SK-N-SH (cell line): ENCODE measurements around the gene TP53I11. TPM values are rescaled to one million over a fixed set of nuclear protein-coding genes. Genes with fewer than 3 reads are reported as not detected.

ENCODE experiments used
- CTCF ChIA-PET: fragments of 300-600, 350-600 bp; formaldehyde crosslinking; extraction: SDS; loops from one replicate; lab custom pipeline; 2021; lab: Yijun Ruan, JAX
- POLR2A ChIA-PET: fragments of 350-600 bp; sonication (Branson Sonifier 250); formaldehyde crosslinking; extraction: SDS; loops from one replicate; lab custom pipeline; 2020; ENCODE audit warnings: antibody characterized with exemption, inconsistent platforms; lab: Yijun Ruan, JAX
- DNase-seq: peaks from one replicate; pipeline ENCODE4 v3.0.0; 2012
- H2AFZ ChIP-seq: fragments of 200-600 bp; sonication (generic); 2 replicates; pipeline ENCODE4 v1.8.1; 2016; ENCODE audit warnings: antibody characterized with exemption, mild to moderate bottlenecking, low read depth
- H3F3A ChIP-seq: fragments of 200-600 bp; sonication (generic); replicated peaks from 2 replicates; pipeline ENCODE3; 2016; ENCODE audit warnings: antibody characterized with exemption, mild to moderate bottlenecking; ENCODE audit not compliant: insufficient read depth
- H3K27ac ChIP-seq, 2 experiments: fragments of 200-500 bp in 1 of 2; fragments of 200-600 bp in 1 of 2; sonication (Bioruptor generic) in 1 of 2; sonication (generic), shearing (Covaris generic) in 1 of 2; 2 replicates each; pipeline versions ENCODE4 v1.5.1 to v1.6.1; 2014 to 2016; ENCODE audit warnings: low read depth in 2 of 2, inconsistent platforms in 1 of 2, low read length in 1 of 2, mild to moderate bottlenecking in 1 of 2, mixed read lengths in 1 of 2
- H3K27me3 ChIP-seq: fragments of 200-600 bp; sonication (generic), shearing (Covaris generic); 2 replicates; pipeline ENCODE4 v1.6.1; 2016; ENCODE audit warnings: mixed run types; ENCODE audit not compliant: insufficient read depth
- H3K36me3 ChIP-seq, 2 experiments: fragments of 200-500 bp in 1 of 2; fragments of 200-600 bp in 1 of 2; sonication (Bioruptor generic) in 1 of 2; sonication (generic) in 1 of 2; replicated peaks in 1 of 2; 2 replicates each; pipeline versions ENCODE3 to v1.5.1; 2014 to 2016; ENCODE audit warnings: low read length in 1 of 2, mild to moderate bottlenecking in 1 of 2; ENCODE audit not compliant: insufficient read depth in 2 of 2, control insufficient read depth in 1 of 2
- H3K4me1 ChIP-seq, 2 experiments: fragments of 200-500 bp in 1 of 2; fragments of 200-600 bp in 1 of 2; sonication (Bioruptor generic) in 1 of 2; sonication (generic), shearing (Covaris generic) in 1 of 2; 2 replicates each; pipeline versions ENCODE4 v1.5.1 to v1.6.1; 2014 to 2016; ENCODE audit warnings: low read depth in 1 of 2, low read length in 1 of 2, mixed run types in 1 of 2; ENCODE audit not compliant: insufficient read depth in 2 of 2, control insufficient read depth in 1 of 2
- H3K4me2 ChIP-seq: fragments of 200-600 bp; sonication (generic), shearing (Covaris generic); 2 replicates; pipeline ENCODE4 v1.6.1; 2017; ENCODE audit warnings: mixed run types
- H3K4me3 ChIP-seq, 2 experiments: fragments of 200-500 bp in 1 of 2; fragments of 200-600 bp in 1 of 2; sonication (Bioruptor generic) in 1 of 2; sonication (generic), shearing (Covaris generic) in 1 of 2; 2 replicates each; pipeline versions ENCODE4 v1.5.1 to v1.8.1; 2014 to 2016; ENCODE audit warnings: low read depth in 2 of 2, inconsistent platforms in 1 of 2, low read length in 1 of 2, mild to moderate bottlenecking in 1 of 2, mixed read lengths in 1 of 2, moderate library complexity in 1 of 2
- H3K79me2 ChIP-seq: fragments of 200-600 bp; sonication (generic); 2 replicates; pipeline ENCODE4 v1.8.1; 2017; ENCODE audit warnings: mild to moderate bottlenecking; ENCODE audit not compliant: insufficient read depth
- H3K9ac ChIP-seq: fragments of 200-600 bp; sonication (generic); 2 replicates; pipeline ENCODE4 v1.6.1; 2017; ENCODE audit warnings: mixed run types
- H3K9me2 ChIP-seq: fragments of 200-600 bp; sonication (generic); 2 replicates; pipeline ENCODE4 v1.6.1; 2017; ENCODE audit warnings: mixed run types
- H3K9me3 ChIP-seq: fragments of 200-600 bp; sonication (generic); 2 replicates; pipeline ENCODE4 v1.6.1; 2017; ENCODE audit warnings: mixed run types, mild to moderate bottlenecking, moderate library complexity
- H4K20me1 ChIP-seq: fragments of 200-600 bp; sonication (generic); 2 replicates; pipeline ENCODE4 v1.6.1; 2017; ENCODE audit warnings: mild to moderate bottlenecking, mixed run types; ENCODE audit not compliant: insufficient read depth
- CHD2 ChIP-seq: fragments of 150-350 bp; IDR thresholded peaks from 2 replicates; pipeline ENCODE4 v1.6.1; 2018; ENCODE audit warnings: low read length; ENCODE audit not compliant: partially characterized antibody
- ELF1 ChIP-seq: IDR thresholded peaks from 2 replicates; pipeline ENCODE4 v1.4.0; 2012
- EZH2phosphoT487 ChIP-seq: fragments of 200-600 bp; sonication (generic); IDR thresholded peaks from 2 replicates; pipeline ENCODE4 v1.6.1; 2017; ENCODE audit warnings: low read depth, mixed run types, mild to moderate bottlenecking, antibody characterized with exemption, moderate library complexity, borderline replicate concordance
- FOSL2 ChIP-seq: IDR thresholded peaks from 2 replicates; pipeline ENCODE4 v1.4.0; 2012; ENCODE audit warnings: low read depth, mild to moderate bottlenecking, moderate library complexity, borderline replicate concordance
- FOXJ3 ChIP-seq: sonication (generic); formaldehyde crosslinking; IDR thresholded peaks from 2 replicates; pipeline ENCODE4 v1.5.1; 2020; ENCODE audit warnings: mild to moderate bottlenecking, missing genetic modification reagents
- GATA2 ChIP-seq: sonication (generic); formaldehyde crosslinking; IDR thresholded peaks from 2 replicates; pipeline ENCODE4 v1.5.0; 2020; ENCODE audit warnings: mild to moderate bottlenecking, missing genetic modification reagents
- IRF3 ChIP-seq: fragments of 150-350 bp; IDR thresholded peaks from 2 replicates; pipeline ENCODE4 v1.6.1; 2016; ENCODE audit warnings: mild to moderate bottlenecking, low read depth, low read length
- JUND ChIP-seq: IDR thresholded peaks from 2 replicates; pipeline ENCODE4 v1.4.0; 2012
- NFIC ChIP-seq: IDR thresholded peaks from 2 replicates; pipeline ENCODE4 v1.4.0; 2012; ENCODE audit warnings: borderline replicate concordance
- REST ChIP-seq: IDR thresholded peaks from 2 replicates; pipeline ENCODE4 v1.6.1; 2012; ENCODE audit warnings: mild to moderate bottlenecking, low read depth, low read length, moderate library complexity
- RXRA ChIP-seq: IDR thresholded peaks from 2 replicates; pipeline ENCODE4 v1.4.0; 2012; ENCODE audit warnings: low read depth, mild to moderate bottlenecking, borderline replicate concordance
- SIN3A ChIP-seq: IDR thresholded peaks from 2 replicates; pipeline ENCODE4 v1.6.1; 2012; ENCODE audit warnings: low read depth, mild to moderate bottlenecking, low read length, moderate library complexity, borderline replicate concordance
- SMC3 ChIP-seq: IDR thresholded peaks from 2 replicates; pipeline ENCODE4 v1.6.1; 2012; ENCODE audit warnings: low read depth, low read length, improper control_type of control experiment
- WGBS: methylation state at CpG from one replicate; pipeline ENCODE4 v1.1.6; 2017; ENCODE audit warnings: low lambda C conversion rate; 5-methylcytosine and 5-hydroxymethylcytosine counted together
- polyA plus RNA-seq, 3 experiments: library from polyadenylated mRNA; depleted of rRNA; stranded (reverse); fragments of >200 nt; gene quantifications; 2 replicates each; pipeline ENCODE4 v1.2.3, GENCODE V29; 2012
- TF ChIP-seq, protein P1 (sequence below): IDR thresholded peaks from 2 replicates; pipeline ENCODE4 v1.4.0; 2012; ENCODE audit warnings: low read depth, borderline replicate concordance
- TF ChIP-seq, protein P2 (sequence below): IDR thresholded peaks from 2 replicates; pipeline ENCODE4; 2012

Gene TP53I11
- polyA plus RNA-seq, 1 of the 3 experiments (the other 2 are of a cell fraction) = 6.6 TPM

DNA sequence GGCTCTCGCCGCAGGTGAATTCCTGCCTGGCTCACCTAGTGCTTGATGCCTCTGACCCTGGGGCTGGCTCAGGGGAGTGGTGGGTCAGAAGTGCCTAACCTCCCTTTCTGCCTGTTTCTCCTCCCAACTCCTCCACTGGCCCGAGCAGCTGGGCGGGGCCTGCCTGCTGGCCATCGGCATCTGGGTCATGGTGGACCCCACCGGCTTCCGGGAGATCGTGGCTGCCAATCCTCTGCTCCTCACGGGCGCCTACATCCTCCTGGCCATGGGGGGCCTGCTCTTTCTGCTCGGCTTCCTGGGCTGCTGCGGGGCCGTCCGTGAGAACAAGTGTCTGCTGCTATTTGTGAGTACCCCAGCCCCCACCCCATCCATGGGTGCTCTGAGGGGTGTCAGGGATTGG lies 41.1 kb downstream of the TP53I11 start:
- peaks cover 0 to 10% of the 10 kb centered on the region in 2 experiments; a peak in 1 of 4 replicates for H3K4me1 ChIP-seq
- CTCF ChIA-PET = interaction anchor here (1.6 to 6.3 kb wide), 4 partner anchors 16 to 293 kb away, joined by 6 to 155 read pairs (median 42); no protein-coding TSS in a partner anchor
- no peak overlapping the region for H3K27ac ChIP-seq
- no peak overlapping the region for H3K4me3 ChIP-seq
- WGBS = 90% methylated on average over 3 of the region's 14 CpGs
- TF ChIP-seq, protein P1, sequence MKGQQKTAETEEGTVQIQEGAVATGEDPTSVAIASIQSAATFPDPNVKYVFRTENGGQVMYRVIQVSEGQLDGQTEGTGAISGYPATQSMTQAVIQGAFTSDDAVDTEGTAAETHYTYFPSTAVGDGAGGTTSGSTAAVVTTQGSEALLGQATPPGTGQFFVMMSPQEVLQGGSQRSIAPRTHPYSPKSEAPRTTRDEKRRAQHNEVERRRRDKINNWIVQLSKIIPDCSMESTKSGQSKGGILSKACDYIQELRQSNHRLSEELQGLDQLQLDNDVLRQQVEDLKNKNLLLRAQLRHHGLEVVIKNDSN = no peak
- TF ChIP-seq, protein P2, sequence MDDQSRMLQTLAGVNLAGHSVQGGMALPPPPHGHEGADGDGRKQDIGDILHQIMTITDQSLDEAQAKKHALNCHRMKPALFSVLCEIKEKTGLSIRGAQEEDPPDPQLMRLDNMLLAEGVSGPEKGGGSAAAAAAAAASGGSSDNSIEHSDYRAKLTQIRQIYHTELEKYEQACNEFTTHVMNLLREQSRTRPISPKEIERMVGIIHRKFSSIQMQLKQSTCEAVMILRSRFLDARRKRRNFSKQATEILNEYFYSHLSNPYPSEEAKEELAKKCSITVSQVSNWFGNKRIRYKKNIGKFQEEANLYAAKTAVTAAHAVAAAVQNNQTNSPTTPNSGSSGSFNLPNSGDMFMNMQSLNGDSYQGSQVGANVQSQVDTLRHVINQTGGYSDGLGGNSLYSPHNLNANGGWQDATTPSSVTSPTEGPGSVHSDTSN = no peak
- TF ChIP-seq EZH2phosphoT487 (no peak), RXRA (no peak), FOXJ3 (CRISPR knock-in tag) (no peak), REST (no peak), FOSL2 (no peak), NFIC (no peak), SMC3 (no peak)
- TF ChIP-seq, all 33 proteins: peak for 0
- Histone ChIP-seq H4K20me1 (no peaks in the 10 kb centered on the region), H3K4me2 (no peak overlapping the region), H3K9ac (no peak overlapping the region), H3K79me2 (no peaks in the 10 kb centered on the region), H3F3A (no peaks in the 10 kb centered on the region), H3K9me2 (no peaks in the 10 kb centered on the region), H3K9me3 (no peaks in the 10 kb centered on the region), H3K27me3 (0 out of 2 replicates have a peak, but pooled peaks cover 5% of the 10 kb centered on the region), H3K36me3 (no peaks in the 10 kb centered on the region), H2AFZ (no peak overlapping the region)
- POLR2A ChIA-PET = no interaction called here
- DNase-seq = no peak

DNA sequence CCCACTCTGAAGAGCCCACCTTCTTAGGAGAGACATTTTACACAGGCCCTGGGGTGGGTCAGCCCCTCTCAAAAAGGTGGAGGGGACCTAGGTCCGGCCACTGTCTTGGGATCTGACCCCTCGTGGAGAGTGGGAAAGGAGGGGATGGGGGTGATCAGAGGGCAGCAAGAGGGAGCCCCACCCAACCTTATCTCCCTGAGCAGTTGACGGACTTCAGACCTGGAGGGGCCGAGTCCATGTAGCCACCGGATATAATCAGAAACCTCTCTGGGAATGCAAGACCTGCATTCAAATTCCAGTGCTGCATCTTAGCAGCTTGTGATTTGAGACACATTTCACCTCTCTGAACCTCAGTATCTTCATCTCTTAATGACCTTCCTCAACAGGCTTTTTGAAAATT lies 44.0 kb downstream of the TP53I11 start:
- Histone ChIP-seq H3K9me3 (no peaks in the 10 kb centered on the region), H3K4me3 (no peak overlapping the region), H3K36me3 (no peaks in the 10 kb centered on the region), H3K9me2 (no peaks in the 10 kb centered on the region), H3K4me2 (no peak overlapping the region), H2AFZ (no peak overlapping the region), H3F3A (no peaks in the 10 kb centered on the region), H4K20me1 (no peaks in the 10 kb centered on the region), H3K79me2 (no peaks in the 10 kb centered on the region), H3K4me1 (peaks cover 0 to 16% of the 10 kb centered on the region in 2 experiments; a peak in 1 of 4 replicates), H3K27me3 (peaks cover 5% of the 10 kb centered on the region; the same call in 1 of the 2 replicates), H3K9ac (no peak overlapping the region), H3K27ac (no peak overlapping the region)
- WGBS = 24% methylated on average over 4 of the region's 5 CpGs
- TF ChIP-seq JUND = no peak
- TF ChIP-seq CHD2 = no peak
- TF ChIP-seq SMC3 = no peak
- TF ChIP-seq ELF1 = no peak
- TF ChIP-seq IRF3 = no peak
- TF ChIP-seq SIN3A = no peak
- TF ChIP-seq GATA2 (CRISPR knock-in tag) = no peak
- ChIA-PET CTCF (interaction anchor here (0.8 to 5.1 kb wide), 7 partner anchors 12 to 350 kb away, joined by 3 to 14 read pairs (median 5); no protein-coding TSS in a partner anchor), POLR2A (no interaction called here)
- no peak for DNase-seq
